Spinal cord (tissue), 10 donors: Measurements from ENCODE around the gene SDHB. TPM values are rescaled to one million over a fixed set of nuclear protein-coding genes. Genes with fewer than 3 reads are reported as not detected.

Source experiments
- DNase-seq, 6 donors: peaks; one replicate each; pipeline versions ENCODE4 v3.0.0 to v3.0.0-alpha.2; 2013 to 2015; ENCODE audit warnings: low spot score in 6 of 6, low read depth in 4 of 6
- H3K27ac ChIP-seq: one replicate; pipeline ENCODE4 v1.5.1; 2013; ENCODE audit warnings: low read depth, low read length, control low read depth
- H3K27me3 ChIP-seq: one replicate; pipeline ENCODE4 v1.6.1; 2013; ENCODE audit warnings: low read length; ENCODE audit not compliant: control insufficient read depth, insufficient read depth
- H3K36me3 ChIP-seq: one replicate; pipeline ENCODE4 v1.6.1; 2013; ENCODE audit warnings: low read length; ENCODE audit not compliant: control insufficient read depth, insufficient read depth
- H3K4me1 ChIP-seq: one replicate; pipeline ENCODE4 v1.6.1; 2013; ENCODE audit warnings: low read length; ENCODE audit not compliant: control insufficient read depth, insufficient read depth
- H3K4me3 ChIP-seq: one replicate; pipeline ENCODE4 v1.5.1; 2013; ENCODE audit warnings: low read depth, low read length, control low read depth
- H3K9me3 ChIP-seq: one replicate; pipeline ENCODE4 v1.6.1; 2013; ENCODE audit warnings: low read length; ENCODE audit not compliant: control insufficient read depth, insufficient read depth
- WGBS: methylation state at CpG from one replicate; pipeline ENCODE4 v1.1.5; 2013; ENCODE audit warnings: missing lambda C conversion rate; ENCODE audit not compliant: insufficient coverage; 5-methylcytosine and 5-hydroxymethylcytosine counted together
- polyA plus RNA-seq, 2 donors: library from polyadenylated mRNA; unstranded; fragments of 120-200 nt; gene quantifications; one replicate each; pipeline ENCODE4 v1.2.1, GENCODE V29; 2013; ENCODE audit not compliant: insufficient read length in 2 of 2
- total RNA-seq, 2 donors: library from RNA; depleted of rRNA in 1 of 2; stranded (reverse); fragments of 120-200 nt in 1 of 2; fragments of >200 nt in 1 of 2; gene quantifications; one replicate each; pipeline versions ENCODE4 v1.2.3 to v1.2.4, GENCODE V29; 2013 to 2014
- donor health status: healthy.

Gene SDHB
- total and polyA plus RNA-seq, 4 donors: 115 to 129 (median 123) TPM

DNA sequence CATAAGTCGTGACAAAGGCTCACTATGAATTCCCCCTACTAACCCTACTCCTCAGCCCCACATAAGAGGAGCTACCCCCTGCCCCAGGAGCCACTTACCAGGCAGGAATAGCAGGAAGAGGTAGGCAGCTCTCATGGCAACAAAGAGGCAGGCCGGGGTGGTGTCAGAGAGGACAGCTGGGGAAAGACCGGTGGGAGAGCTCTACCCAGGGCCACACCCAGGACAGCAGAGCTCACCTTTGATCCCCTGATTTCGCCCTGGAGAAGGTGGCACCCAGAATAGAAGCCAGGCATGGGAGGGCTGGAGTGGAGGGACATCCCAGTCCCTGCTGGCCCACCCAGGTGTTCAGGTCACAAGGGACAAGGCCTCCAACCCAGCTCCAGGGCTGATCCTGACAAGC lies 75.7 kb downstream of the SDHB start:
- no peak overlapping the region for H3K4me3 ChIP-seq
- no peak for DNase-seq
- no peaks in the 10 kb centered on the region for H3K27me3 ChIP-seq
- H3K36me3 ChIP-seq: peaks cover 27% of the 10 kb centered on the region
- no peak overlapping the region for H3K27ac ChIP-seq
- H3K4me1 ChIP-seq: peaks cover 42% of the 10 kb centered on the region
- 69% methylated on average over 3 of the region's 4 CpGs for WGBS
- no peaks in the 10 kb centered on the region for H3K9me3 ChIP-seq

- 85% methylated on average over 5 of the region's 5 CpGs for WGBS
- H3K4me1 ChIP-seq: peaks cover 43% of the 10 kb centered on the region
Measured at GRCh38 chr1:16977377-16977776, 76.5 kb downstream of the SDHB start.

GRCh38 chr1:16976966-16977365 lies 76.9 kb downstream of the SDHB start:
- DNase-seq: no peak
- H3K9me3 ChIP-seq: no peaks in the 10 kb centered on the region
- H3K27ac ChIP-seq: no peak overlapping the region
- WGBS: 79% methylated on average over 16 of the region's 16 CpGs
- no peak overlapping the region for H3K4me3 ChIP-seq
- no peaks in the 10 kb centered on the region for H3K27me3 ChIP-seq
- H3K4me1 ChIP-seq: peaks cover 47% of the 10 kb centered on the region
- peaks cover 38% of the 10 kb centered on the region for H3K36me3 ChIP-seq

More at GRCh38 chr1:16977377-16977776, 76.5 kb downstream of the SDHB start:
- no peak for DNase-seq
- Histone ChIP-seq H3K9me3 (no peaks in the 10 kb centered on the region), H3K27me3 (no peaks in the 10 kb centered on the region), H3K36me3 (peaks cover 34% of the 10 kb centered on the region), H3K27ac (no peak overlapping the region), H3K4me3 (no peak overlapping the region)

DNA sequence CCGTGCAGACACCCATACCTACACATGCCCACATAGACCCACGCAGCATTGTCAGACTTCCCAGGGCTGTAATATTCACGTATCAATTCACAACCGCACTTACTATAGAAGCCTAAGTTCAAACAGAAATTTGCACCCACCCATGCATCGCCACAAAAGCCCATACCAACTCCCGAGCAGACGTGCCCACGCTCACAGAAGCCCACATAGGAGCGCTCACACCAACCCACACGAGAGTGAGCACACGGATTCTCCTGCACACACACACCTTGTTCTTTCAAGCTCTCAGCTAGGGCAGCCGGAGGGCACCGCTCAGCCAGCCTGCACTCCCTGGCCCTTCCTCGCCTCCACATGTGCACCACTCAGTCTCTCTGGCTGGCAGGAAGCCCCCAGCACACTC lies 78.0 kb downstream of the SDHB start:
- Histone ChIP-seq H3K4me1 (peaks cover 52% of the 10 kb centered on the region), H3K4me3 (no peak overlapping the region), H3K36me3 (peaks cover 50% of the 10 kb centered on the region), H3K9me3 (no peaks in the 10 kb centered on the region), H3K27me3 (no peaks in the 10 kb centered on the region), H3K27ac (no peak overlapping the region)
- DNase-seq: no peak
- 86% methylated on average over 14 of the region's 14 CpGs for WGBS

DNA sequence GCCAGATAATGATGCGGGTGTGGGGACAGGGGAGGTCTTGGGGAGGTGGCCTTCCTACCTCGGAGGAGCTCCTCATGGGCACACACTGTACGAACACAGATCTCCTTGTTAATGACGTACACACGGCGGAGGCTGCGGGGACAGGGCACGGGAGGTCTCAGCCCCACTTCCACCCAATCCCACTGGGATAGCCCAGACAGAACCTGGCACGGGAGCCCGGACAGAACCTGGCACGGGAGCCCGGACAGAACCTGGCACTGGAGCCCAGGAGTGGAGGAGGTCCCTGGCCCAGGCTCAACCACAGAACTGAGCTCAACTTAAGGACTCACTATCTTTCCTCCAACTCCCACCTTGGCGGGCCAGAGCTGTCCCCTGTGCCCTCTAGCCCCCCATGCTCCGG lies 78.6 kb downstream of the SDHB start:
- Histone ChIP-seq H3K27me3 (no peaks in the 10 kb centered on the region), H3K27ac (no peak overlapping the region), H3K4me3 (no peak overlapping the region), H3K9me3 (no peaks in the 10 kb centered on the region), H3K36me3 (peaks cover 56% of the 10 kb centered on the region), H3K4me1 (peaks cover 51% of the 10 kb centered on the region)
- 78% methylated on average over 10 of the region's 14 CpGs for WGBS
- DNase-seq: no peak

GRCh38 chr1:16973215-16973614 lies 80.6 kb downstream of the SDHB start:
- H3K27me3 ChIP-seq: no peaks in the 10 kb centered on the region
- DNase-seq: no peak
- no peak overlapping the region for H3K4me3 ChIP-seq
- H3K36me3 ChIP-seq: peaks cover 71% of the 10 kb centered on the region
- H3K9me3 ChIP-seq: no peaks in the 10 kb centered on the region
- WGBS: 89% methylated on average over 8 of the region's 9 CpGs
- peaks cover 34% of the 10 kb centered on the region for H3K4me1 ChIP-seq
- no peak overlapping the region for H3K27ac ChIP-seq

DNA sequence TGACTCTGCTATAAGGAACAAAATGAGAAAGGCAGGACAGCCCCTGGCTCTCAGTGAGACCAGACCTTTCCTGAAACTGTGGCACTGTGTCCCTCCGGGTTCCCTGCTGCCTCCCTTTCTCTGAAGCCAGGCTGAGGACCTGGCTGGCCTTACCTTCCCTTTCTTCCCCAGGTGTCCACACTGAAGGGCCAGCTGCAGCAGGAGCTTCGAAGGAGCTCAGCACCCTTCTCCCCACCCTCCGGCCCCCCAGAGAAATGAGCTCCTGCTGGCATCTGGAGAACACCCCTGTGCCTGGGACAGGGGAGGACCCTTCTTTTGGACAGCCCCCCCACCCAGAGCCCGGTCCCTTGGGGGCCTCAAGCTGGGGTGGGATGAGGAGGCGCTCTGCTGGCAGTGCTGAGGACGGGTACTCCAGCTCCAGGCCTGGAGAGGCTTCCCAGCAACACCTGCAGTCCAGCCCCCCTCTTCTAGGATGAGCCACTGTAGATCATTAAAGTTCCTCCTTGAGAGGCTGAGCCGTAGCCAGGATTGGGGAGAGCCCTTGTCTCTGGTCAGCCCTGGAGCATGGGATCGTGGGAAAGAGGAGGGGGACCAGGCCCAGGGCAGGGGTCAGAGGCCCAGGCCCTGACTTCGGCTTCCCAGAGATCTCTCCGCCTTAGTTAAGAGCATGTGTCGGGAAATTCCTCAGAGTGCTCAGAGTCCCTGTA lies 81.5 kb downstream of the SDHB start:
- WGBS: 48% methylated on average over 4 of the region's 11 CpGs
- H3K36me3 ChIP-seq: peaks cover 76% of the 10 kb centered on the region

GRCh38 chr1:16971341-16972188 lies 82.3 kb downstream of the SDHB start:
- Histone ChIP-seq H3K27ac (no peak overlapping the region), H3K4me1 (peaks cover 43% of the 10 kb centered on the region), H3K9me3 (no peaks in the 10 kb centered on the region), H3K4me3 (no peak overlapping the region), H3K36me3 (peaks cover 79% of the 10 kb centered on the region), H3K27me3 (no peaks in the 10 kb centered on the region)
- WGBS: 49% methylated on average over 28 of the region's 28 CpGs
- peak in 1 of 6 donors; percentile 55 for DNase-seq

More for the DNA sequence above, 81.5 kb downstream of the SDHB start:
- H3K4me1 ChIP-seq: peaks cover 37% of the 10 kb centered on the region
- DNase-seq: no peak
- H3K9me3 ChIP-seq: no peaks in the 10 kb centered on the region
- no peaks in the 10 kb centered on the region for H3K27me3 ChIP-seq
- no peak overlapping the region for H3K4me3 ChIP-seq
- peak overlapping the region; percentile 4 for H3K27ac ChIP-seq

DNA sequence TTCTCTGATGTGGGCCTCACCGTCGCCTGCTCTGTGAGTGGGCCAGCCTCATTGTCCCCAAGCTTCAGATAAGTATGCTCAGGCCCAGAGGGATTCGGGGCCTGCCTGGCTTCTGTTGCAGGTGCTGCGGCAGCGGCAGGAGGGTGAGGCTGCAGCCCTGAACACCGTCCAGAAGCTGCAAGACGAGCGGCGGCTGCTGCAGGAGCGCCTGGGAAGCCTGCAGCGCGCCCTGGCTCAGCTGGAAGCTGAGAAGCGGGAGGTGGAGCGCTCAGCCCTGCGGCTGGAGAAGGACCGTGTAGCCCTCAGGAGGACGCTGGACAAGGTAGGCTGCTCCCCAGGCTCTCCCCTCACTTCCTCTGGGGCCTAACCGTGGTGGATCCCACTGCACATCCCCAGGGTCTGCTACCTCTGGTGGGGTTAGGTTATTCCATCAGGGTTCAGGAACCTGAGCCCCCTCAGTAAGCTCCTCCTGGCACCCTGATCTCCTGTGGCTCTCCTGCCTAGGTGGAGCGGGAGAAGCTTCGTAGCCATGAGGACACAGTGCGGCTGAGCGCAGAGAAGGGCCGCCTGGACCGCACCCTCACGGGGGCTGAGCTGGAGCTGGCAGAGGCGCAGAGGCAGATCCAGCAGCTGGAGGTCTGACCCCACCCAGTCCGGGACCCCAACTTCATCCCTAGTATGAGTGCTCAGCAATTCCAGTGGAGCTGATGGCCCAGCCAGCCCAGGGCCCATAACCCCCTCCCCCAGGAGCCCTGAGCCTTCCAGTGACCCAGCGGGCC lies 83.5 kb downstream of the SDHB start:
- Histone ChIP-seq H3K4me3 (no peak overlapping the region), H3K4me1 (peaks cover 34% of the 10 kb centered on the region), H3K9me3 (no peaks in the 10 kb centered on the region), H3K27ac (no peak overlapping the region), H3K36me3 (peaks cover 80% of the 10 kb centered on the region), H3K27me3 (no peaks in the 10 kb centered on the region)
- no peak for DNase-seq
- WGBS: 77% methylated on average over 25 of the region's 28 CpGs
